ENCODE data around the gene IDH2.

IDH2 gene

DNA sequence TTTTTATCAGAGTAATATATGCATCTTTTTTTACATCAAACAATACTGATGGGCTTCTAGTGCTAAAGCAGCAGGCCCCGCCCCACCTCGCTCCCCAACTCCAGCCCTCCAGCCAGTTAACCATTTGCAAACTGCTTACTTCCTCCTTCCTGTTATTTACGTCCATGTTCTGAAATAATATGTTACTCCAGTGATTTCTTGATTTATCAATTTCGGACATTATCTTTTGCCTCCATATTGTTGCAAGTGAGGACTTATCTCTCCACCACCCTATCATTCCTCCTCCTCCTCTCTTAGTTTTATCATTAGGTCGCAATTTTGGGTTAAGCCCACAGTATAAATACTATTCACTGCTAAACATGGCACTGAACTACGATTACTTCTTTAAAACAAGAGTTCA lies 61.6 kb downstream of the IDH2 start:
- DNase-seq = no peak

DNA sequence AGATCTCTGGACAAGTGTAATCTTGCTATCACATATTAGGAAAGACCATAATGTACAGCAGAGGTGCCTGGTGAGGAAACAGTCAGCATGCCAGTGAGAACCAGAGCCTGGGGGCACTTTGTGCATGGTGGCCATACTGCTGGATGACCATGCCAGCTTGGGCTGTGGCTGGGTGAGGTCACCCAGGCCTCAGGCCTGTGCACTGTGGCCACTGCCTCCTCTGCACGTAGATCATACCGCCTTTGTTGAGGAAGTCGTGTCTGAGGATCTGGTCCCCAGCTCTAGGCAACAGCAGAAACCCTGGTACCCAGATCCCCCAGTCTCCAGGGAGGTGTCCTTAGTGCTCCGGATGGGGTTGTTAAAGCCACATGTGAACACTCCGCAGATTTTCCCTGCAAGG lies 62.3 kb downstream of the IDH2 start:
- no peak for DNase-seq

DNA sequence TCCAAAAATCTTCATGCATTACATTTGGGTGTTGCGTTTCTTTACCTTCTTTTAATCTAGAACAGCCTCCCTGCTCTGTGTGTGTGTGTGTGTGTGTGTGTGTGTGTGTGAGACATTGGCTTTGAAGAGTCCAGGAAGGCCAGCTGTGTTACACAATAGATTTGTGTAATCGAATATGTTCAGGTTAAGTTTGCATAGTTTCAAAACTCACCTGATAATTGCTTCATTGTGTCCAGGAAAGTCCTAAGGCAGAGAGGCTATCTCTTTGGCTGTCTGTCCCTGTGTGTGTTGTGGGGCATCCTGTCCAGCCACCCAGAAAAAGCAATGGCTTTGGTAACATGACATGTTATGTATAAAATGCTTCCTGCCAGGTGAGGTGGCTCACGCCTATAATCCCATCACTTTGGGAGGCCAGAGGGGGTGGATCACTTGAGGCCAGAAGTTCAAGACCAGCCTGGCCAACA lies 63.6 kb downstream of the IDH2 start:
- DNase-seq = no peak

DNA sequence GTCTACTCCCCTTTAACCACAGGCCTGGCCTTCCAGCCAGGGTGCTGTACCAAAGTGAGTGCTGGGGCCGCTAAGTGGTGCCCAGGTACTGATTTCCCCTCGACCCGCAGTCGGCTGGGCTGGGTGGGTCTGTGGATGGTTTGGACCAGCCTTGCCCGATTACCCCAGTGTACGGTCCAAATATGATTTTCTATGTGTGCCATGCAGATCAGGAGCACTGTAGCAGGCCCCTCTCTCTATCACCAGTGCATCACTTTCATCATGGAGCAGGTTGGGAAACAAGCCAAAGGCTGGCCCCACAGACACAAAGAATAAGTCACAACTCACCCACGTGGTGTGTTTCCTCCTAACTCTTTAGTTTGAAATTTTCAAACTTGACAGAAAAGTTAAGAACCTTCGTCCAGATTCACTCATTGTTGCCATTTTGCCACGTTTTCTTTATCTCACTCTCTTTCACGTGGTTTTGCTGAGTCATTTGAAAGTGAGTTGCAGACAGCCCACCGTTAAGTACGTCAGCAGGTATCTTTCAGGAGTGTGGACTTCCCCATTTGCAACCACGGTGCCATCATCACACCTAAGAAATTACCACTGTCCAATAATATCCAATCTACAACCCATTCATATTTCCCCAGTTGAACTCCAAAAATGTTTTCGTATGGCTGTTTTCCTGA lies 64.2 kb downstream of the IDH2 start:
- DNase-seq = peak; percentile 51

DNA sequence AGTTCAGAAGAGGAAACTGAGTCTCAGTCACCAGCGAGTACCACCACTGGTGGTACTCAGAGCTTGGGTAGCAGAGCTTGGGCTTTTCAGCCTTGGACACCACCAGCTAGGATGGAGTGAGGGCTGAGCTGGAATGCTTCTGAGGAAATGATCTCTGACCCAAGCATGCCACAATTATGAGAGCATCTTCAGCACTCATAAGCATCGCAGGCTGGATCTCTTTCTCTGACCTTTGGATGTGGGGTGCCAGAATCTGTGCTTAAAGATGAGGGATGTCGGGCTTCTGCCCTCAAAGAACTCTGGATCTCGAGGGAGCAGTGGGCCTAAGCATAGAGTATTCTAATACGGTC lies 64.8 kb downstream of the IDH2 start:
- DNase-seq = peak; percentile 41

DNA sequence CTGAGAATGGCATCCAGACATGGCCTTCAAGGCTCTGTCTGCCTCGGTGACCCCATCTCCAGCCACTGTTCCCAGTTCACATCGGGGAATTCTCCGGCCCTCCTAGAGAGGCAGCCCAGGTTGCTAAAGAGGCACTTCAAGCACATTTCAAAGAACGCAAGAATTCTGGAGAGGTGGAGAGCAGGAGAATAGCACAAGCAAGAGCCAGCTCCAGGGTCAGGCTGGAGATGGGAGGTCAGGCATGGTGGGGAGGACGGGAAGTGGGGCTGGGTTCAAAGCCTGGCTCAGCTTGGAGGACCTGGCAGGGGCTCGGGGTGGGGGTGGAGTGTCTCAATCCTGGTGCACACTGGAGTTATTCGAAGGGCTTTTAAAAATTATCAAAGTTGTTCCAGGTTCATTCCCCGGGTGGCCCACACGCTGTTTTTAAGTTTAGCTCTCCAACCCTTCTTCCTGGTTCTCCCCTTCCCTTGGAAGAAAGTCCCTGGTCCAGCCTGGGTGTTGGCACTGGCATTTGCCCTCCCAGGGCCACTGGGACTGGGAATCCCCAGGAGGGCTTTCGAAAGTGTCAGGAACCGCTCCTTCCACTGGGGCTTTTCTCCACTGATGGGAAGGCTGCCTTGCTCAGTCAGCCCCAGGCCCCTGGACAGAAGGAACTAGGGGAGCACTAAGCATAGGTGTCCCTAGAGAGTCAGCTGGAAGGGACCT lies 65.3 kb downstream of the IDH2 start:
- DNase-seq = no peak

DNA sequence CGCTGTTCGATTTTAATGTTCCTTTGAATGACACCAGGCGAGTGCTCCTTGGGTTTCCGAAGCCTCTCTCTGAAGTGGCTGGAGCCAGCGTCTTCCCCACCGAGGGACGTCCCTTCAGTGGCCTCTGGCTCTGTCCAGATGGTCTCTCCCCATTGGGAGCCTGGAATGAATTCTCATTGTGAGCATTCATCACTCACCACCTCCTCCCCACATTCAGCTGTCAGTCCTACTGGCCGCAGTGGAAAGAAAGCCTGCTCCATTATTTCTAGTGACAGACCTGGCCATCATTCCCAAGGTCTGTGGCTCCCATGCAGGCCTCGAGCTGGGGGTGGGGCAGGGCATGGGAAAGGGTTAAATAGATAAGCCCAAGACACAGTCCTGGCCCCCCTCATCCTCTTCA lies 65.9 kb downstream of the IDH2 start:
- no peak for DNase-seq

DNA sequence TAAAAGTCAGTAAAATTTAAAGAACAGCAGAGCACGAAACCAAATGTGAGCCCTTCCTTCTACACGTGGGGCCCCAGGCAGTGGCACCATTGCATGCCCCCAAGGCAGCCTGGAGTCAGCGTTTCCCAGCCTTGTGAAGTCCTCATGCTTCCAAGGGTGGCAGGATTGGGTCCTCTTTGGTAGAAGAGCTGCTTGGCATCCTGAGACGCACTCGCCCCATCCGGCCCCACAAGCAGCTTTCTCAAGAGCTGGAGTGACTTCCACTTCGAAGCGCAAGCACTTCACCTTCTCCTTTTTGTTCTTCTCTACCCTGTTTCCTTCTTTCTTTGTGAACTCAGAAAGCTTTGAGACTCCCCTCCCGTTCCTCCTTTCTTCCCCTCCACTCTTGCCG lies 66.4 kb downstream of the IDH2 start:
- no peak for DNase-seq

DNA sequence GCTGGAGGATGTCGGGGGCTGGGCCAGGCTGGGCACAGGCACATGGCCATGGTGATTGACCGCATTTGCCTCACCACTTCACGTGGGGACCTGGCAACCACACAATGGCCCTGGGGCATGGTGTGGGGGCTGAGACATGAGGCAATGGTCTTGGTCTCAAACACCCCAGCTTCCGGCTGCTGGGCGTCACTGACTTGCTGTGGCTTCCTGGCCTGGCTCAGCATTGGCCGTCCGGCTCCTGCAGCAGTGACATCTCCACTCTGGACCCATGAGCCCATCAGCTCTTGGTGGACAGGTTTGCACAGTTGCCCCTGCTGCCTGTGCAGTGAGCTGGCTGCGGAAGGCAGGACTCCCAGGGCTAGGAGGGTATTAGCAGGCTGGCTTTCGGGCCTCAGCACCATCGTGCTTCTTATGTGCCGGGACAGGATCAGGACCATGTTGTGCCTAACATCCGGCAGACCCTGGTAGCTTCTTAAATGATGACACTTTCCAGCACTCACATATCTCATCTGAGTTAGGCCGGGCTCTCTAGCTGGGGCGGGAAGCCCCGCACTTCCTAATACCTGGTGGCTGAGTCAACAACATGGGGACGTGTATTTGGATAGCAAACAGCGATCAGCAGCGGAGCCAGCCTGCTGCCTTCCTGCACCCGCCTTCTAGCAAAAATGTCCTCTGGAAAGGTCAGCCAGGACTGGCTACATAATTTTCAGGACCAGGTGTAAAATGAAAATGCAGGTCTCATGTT lies 67.0 kb downstream of the IDH2 start:
- peak; percentile 76 for DNase-seq

DNA sequence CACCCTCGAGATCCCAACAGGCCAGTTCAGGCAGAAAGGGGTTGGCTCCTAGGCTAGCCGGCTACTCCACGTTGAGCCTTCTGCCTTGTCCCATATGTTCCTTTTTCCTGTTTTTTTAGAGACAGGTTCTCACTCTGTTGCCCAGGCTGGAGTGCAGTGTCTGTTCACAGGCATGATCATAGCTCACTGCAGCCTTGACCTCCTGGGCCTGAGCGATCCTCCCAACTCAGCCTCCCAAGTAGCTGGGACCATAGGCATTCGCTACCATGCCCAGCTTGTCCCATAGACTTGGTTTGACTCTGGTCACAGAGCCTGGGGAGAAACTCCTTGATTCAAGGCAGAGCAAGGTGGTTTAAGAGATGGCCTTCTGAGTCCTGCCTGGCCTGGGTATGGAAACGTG lies 68.8 kb downstream of the IDH2 start:
- DNase-seq = no peak

All from fibroblast of skin of right biceps (primary cell).